Aortic smooth muscle cell (primary cell): ENCODE measurements around the gene PPP4C. TPM values are rescaled to one million over a fixed set of nuclear protein-coding genes. Genes with fewer than 3 reads are reported as not detected.

Source experiments
- total RNA-seq: library from RNA; depleted of rRNA; stranded (reverse); fragments of >200 nt; gene quantifications from 2 replicates; pipeline ENCODE4 v1.2.3, GENCODE V29; 2014

Gene PPP4C
- total RNA-seq = 167 and 192 TPM in 2 replicates

DNA sequence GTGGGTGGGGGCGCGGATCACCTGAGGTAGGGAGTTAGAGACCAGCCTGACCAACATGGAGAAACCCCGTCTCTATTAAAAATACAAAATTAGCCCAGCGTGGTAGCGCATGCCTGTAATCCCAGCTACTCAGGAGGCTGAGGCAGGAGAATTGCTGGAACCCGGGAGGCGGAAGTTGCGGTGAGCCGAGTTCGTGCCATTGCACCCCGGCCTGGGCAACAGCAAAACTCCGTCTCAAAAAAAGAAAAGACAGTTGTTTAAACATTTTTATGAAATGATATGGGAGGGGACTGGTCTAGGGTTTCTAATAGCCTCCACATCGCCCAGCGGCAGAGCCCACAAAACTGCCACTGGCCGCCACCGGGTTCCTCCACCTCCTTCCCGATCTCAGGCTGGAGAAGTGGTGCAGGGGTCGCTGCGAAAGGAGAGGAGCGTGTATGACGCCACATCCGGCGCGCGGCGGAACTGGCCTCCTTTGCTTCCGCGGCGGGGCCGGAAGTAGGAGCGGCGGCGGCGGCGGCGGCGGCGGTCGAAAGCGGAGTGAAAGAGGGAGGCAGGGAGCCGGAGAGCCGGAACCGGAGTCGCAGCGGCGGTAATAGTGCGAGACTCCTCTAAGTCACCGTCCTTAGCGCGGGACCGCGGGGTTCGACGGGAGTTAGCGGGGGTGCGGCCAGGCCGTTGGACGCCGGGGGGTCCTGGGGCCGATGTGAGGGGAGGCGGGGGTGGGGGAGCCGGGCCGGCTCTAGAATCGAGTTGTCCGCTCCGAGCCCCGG is at the start of gene PPP4C:
Gene PPP4C, plus strand, starts transcription at position 492 of the 773 bp plus-strand sequence. CDS start 384 bp downstream, outside the sequence.

DNA sequence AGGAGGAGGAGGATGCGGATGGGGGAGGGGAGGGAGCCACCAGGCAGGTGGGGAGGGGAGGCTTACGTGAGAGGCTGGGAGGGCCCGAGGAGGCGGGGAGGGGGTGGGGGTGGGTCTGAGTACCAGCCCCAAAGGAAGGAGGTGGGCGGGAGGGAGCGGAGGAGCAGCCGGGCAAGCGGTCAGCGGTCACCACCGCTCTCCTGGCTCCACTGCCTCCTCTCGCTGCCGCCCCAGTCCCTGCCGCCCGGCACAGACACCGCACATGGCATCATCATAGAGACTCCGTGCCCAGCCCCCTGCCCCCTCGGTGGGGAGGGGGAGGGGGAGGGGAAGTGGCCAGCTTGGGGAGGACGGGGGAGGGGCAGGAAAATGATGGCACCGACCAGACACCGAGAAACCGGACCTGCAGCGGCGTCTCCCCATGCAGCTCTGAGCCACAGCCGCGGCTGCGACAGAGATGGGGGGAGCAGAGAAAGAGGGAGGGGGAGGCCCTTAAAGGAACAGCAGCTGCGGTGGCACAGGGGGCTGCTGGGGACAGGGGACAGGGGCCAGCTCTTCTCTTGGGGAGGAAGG is 44.9 kb upstream of the PPP4C start, which contains the start of gene TLCD3B:
Gene TLCD3B, minus strand, starts transcription at position 431 of the 573 bp plus-strand sequence. CDS start 744 bp downstream, outside the sequence.

DNA sequence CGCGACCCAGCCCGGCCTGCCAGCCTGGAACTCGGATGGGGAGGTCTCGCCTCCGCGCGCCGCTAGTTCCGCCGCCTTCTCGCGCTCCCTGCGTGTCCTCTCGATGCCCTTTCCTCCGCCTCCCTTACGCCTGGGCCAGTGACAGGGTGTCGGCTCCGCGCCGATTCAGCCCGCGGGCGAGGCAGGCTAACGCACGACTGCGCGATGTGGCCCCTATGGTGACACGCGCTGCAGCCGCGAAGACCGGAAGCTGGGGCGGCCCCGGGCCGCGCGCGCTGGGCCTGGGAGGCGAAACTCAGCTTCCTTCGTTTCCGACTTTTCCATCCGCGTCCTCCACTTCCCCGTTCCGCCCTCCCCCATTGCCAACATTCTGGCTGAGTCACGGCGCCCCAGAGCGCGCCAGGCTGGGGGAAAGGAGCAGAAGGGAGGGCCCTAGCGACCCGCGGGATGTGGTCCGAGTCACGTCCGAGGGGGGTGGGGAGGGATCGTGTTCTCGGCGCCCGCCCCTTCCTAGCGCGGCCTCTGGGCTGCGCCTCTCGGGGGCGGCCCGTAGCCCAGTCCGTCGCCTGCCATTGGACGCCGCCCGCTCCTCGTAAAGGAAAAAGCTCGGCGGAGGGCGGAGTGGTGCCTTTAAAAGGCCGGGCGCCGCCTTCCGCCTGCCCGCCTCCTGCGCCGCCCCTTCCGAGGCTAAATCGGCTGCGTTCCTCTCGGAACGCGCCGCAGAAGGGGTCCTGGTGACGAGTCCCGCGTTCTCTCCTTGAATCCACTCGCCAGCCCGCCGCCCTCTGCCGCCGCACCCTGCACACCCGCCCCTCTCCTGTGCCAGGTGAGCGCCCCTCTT is 10.5 kb upstream of the PPP4C start, which contains the start of gene ALDOA:
Gene ALDOA, plus strand, starts transcription at position 659 of the 841 bp plus-strand sequence. CDS start 1,138 bp downstream, outside the sequence.

DNA sequence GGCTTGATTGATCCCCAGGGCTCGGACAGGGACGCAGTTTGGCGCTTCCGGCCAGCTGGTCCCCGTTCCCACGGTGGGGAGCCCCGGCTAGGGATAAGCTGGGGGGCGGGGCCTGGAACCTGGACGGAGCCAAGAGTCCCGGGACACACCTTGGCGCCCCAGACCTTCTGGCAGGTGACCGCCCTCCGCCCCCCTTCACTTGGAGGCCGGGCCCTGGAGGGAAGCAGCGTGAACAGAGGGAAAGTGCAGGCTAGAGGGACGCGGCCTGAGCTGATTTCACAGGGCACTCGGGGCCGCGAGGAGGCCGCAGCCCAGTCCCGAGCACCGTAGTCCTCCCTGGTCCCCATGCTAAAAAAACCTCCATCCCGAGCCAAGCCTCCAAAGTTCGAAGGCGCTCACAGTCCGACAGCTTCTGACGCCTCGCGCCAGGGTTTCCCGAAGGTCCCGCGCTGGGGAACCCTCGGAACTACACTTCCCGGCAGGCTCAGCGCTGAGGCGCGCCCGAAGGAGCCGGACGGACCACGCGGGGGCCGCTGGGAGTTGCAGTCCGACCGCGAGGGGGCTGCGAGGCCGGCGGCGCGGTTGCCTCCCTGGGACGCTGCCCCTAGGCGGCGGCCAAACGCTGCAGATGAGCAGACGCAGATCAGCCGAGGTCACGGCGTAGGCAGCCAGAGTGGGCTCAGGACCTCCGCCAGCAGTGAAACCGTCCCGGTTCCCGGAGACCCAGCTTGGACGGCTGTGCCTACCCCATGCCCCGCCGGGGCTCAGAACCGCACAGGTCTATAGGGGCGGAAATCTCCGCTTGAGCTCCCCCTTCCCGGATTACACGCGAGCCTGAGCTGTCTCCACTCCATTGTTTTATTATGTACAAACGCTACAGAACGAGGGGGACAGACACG is 15.9 kb downstream of the PPP4C start, which contains the start of gene TBX6:
Gene TBX6, minus strand, starts transcription at position 451 of the 899 bp plus-strand sequence. CDS start 731 bp downstream, outside the sequence.

DNA sequence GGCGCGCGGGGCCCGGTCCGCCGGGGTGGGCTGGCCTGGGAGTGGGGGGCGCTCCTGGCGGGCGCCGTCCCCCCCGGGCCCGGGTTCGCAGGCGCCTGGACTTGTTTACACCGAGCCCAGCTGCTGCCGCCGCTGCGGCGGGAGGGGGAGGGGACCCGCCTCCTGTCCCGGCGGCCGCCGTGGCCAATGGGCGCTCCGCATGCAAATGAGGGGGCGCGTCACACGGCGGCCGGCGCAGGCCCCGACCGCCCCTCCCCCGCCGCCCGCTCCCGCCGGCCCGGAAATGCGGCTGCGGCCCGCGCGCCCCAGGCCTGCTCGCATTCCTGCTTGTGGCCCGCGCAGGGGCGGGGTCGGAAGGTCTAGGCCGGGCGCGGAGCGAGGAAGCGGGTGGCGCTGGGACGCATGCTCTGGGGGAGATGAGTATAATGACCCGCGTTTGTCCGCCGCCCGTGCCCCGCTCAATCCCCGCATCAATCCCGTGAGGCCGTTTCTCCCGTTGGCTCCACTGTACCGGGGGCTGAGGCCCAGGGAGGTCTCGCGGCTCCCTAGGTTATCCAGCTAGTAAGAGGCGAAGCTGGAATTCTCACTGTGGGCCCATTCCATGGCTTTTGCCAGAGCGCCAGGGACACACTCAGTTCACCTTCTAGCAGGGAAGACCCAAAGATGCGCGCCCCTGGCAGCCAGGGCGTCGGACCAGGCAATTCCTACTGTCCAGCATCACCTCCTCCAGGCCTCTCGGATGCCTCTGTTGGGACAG is 20.5 kb downstream of the PPP4C start, which contains the start of gene YPEL3:
Gene YPEL3, minus strand, starts transcription at position 109 of the 757 bp plus-strand sequence. CDS start 731 bp downstream, outside the sequence.

DNA sequence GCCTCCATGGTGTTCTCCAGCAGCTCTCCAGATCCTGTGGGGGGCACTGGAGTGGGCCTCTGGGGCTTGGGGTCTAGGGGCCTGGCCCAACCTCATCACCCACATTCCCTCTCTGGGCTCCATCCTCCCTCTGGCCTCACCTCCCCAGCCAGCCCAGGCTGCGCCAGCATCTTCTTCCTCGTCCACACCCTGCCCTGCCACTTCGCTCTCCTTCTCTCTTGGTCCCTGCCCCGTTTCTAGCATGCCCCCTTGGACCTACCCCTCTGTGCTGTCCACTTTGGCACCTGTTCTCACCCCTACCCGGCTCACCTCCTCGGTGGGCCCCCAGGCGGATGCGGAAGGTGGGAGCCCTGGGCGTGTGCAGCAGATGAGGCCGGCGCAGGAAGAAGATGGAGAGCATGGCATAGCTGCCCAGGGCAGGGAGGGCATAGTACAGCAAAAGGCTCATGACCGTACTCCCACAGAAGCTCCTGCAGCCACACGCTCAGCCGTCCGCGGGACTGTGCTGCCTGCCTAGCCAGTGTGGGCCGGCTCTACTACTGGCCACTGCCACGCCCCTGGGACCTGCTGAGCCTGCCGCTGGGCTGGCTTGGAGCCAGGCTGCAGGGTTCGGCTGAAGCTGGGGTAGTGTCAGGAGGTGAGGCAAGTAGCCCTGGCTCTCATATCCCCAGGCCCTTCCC is 37.4 kb downstream of the PPP4C start, which contains the start of gene GDPD3:
Gene GDPD3, minus strand, starts transcription at position 507 of the 680 bp plus-strand sequence. Its CDS starts 59 bp downstream, at position 448.

Other genes starting within 250 kb of the PPP4C start
- 78.7 and 87.2 TPM in 2 replicates for gene CDIPT, start 212.8 kb upstream of the PPP4C start, total RNA-seq
- gene SEZ6L2, start 176.4 kb upstream of the PPP4C start, total RNA-seq = 6.3 and 10.3 TPM in 2 replicates
- gene ASPHD1, start 175.5 kb upstream of the PPP4C start, total RNA-seq = 5.5 and 7.8 TPM in 2 replicates
- 4.2 and 4.8 TPM in 2 replicates for gene KCTD13, start 149.8 kb upstream of the PPP4C start, total RNA-seq
- gene TMEM219, start 113.9 kb upstream of the PPP4C start, total RNA-seq = 80.6 and 84.0 TPM in 2 replicates
- 49.4 and 60.4 TPM in 2 replicates for gene TAOK2, start 102.1 kb upstream of the PPP4C start, total RNA-seq
- gene HIRIP3, start 80.4 kb upstream of the PPP4C start, total RNA-seq = 10.3 and 11.8 TPM in 2 replicates
- 16.6 and 20.0 TPM in 2 replicates for gene INO80E, start 79.8 kb upstream of the PPP4C start, total RNA-seq
- 0.26 and 0.31 TPM in 2 replicates for gene DOC2A, start 65.0 kb upstream of the PPP4C start, total RNA-seq
- not detected in 2 replicates for gene C16orf92, start 52.8 kb upstream of the PPP4C start, total RNA-seq
- gene TLCD3B, start 44.7 kb upstream of the PPP4C start, total RNA-seq = 0.19 and 0.40 TPM in 2 replicates
- 439 and 543 TPM in 2 replicates for gene ALDOA, start 10.2 kb upstream of the PPP4C start, total RNA-seq
- gene TBX6, start 15.9 kb downstream of the PPP4C start, total RNA-seq = 0.12 and 0.13 TPM in 2 replicates
- gene YPEL3, start 20.2 kb downstream of the PPP4C start, total RNA-seq = 8.5 and 14.8 TPM in 2 replicates
- 0.92 and 0.99 TPM in 2 replicates for gene GDPD3, start 37.5 kb downstream of the PPP4C start, total RNA-seq
- 41.0 and 51.9 TPM in 2 replicates for gene MAPK3, start 47.2 kb downstream of the PPP4C start, total RNA-seq
- 0.56 and 0.79 TPM in 2 replicates for gene CORO1A, start 107.6 kb downstream of the PPP4C start, total RNA-seq
- 17.3 and 39.0 TPM in 2 replicates for gene BOLA2B, start 117.7 kb downstream of the PPP4C start, total RNA-seq
- gene SLX1A, start 117.9 kb downstream of the PPP4C start, total RNA-seq = 10.4 and 14.7 TPM in 2 replicates
- 0.79 and 0.93 TPM in 2 replicates for gene SULT1A3, start 123.3 kb downstream of the PPP4C start, total RNA-seq
- 0.26 and 0.93 TPM in 2 replicates for gene NPIPB13, start 172.5 kb downstream of the PPP4C start, total RNA-seq